ENCODE results near the gene RNH1.
A peak's percentile ranks its signal among the peaks of the same experiment; 100 is the strongest.
"Not testable (repeated sequence)": the region's sequence is repeated elsewhere in the genome, so short reads cannot be mapped to it uniquely, and the experiment has no call there.

RNH1 gene

DNA sequence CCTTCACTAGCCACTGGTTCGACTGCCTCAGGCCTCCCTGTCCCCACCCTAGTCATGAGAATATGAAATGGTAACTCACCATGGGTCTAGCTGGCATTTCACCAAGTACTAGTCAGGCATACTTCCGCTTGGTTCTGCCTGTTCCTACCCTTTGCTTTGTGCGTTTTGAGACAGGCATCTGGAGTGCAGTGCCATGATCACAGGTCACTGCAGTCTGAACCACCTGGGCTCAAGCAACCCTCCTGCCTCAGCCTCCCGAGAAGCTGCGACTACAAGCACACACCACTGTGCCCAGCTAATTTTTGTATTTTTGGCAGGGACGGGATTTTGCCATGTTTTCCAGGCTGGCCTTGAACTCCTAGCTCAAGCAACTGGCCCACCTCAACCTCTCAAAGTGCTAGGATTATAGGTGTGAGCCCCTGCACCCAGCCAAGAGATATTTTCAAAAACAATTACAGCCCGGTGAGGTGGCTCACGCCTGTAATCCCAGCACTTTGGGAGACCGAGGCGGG lies 14.2 kb upstream of the RNH1 start:
- no peak for DNase-seq (ENCODE audit: low read depth)
- TF ChIP-seq, protein P1, sequence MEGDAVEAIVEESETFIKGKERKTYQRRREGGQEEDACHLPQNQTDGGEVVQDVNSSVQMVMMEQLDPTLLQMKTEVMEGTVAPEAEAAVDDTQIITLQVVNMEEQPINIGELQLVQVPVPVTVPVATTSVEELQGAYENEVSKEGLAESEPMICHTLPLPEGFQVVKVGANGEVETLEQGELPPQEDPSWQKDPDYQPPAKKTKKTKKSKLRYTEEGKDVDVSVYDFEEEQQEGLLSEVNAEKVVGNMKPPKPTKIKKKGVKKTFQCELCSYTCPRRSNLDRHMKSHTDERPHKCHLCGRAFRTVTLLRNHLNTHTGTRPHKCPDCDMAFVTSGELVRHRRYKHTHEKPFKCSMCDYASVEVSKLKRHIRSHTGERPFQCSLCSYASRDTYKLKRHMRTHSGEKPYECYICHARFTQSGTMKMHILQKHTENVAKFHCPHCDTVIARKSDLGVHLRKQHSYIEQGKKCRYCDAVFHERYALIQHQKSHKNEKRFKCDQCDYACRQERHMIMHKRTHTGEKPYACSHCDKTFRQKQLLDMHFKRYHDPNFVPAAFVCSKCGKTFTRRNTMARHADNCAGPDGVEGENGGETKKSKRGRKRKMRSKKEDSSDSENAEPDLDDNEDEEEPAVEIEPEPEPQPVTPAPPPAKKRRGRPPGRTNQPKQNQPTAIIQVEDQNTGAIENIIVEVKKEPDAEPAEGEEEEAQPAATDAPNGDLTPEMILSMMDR (conservative IDR thresholded peaks at IDR 0.05; ENCODE audit: low read depth, low read length), result no peak
- no peak overlapping the region for H3K4me3 ChIP-seq (ENCODE audit: low read length)

DNA sequence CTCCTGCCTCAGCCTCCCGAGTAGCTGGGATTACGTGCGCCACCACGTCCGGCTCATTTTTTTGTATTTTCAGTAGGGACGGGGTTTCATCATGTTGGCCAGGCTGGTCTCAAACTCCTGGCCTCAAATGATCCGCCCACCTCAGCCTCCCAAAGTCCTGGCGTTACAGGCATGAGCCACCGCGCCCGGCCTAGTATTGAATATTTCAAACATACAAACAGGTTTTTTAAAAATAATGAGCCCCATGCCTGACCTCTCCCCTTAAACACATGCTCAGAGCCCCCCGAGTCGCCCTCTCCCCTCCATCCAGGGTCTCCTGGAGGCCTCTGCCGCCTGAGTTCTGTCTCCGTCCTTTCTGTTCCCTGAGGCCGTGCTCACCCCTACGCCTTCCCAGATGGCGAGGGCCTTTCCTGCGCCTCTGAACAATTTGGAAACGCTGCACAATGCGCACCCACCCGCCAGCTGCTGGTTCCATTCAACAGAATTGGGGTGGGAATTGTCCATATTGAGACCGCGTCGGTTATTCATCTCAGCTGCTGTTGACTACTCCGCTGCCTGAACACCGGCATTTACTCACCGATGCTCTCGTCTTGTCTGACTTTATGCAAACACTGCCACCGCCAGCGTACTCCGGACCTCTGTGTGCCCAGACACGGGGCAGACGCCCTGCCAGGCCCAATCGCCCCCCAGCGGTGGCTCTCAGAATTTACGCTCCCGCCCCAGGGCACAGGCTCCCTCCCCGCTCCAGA lies 13.6 kb upstream of the RNH1 start:
- no peak for DNase-seq (ENCODE audit: low read depth)
- TF ChIP-seq, protein P1 (conservative IDR thresholded peaks at IDR 0.05; ENCODE audit: low read depth, low read length), result no peak
- H3K4me3 ChIP-seq (ENCODE audit: low read length), result no peak overlapping the region

- TF ChIP-seq, protein P1 (conservative IDR thresholded peaks at IDR 0.05; ENCODE audit: low read depth, low read length), result peak; percentile 63
- peak overlapping the region; percentile 39 for H3K4me3 ChIP-seq (ENCODE audit: low read length)
- DNase-seq (ENCODE audit: low read depth), result peak; percentile 95
Measured at GRCh38 chr11:518463-519202, 11.6 kb upstream of the RNH1 start.

GRCh38 chr11:516918-517685 lies 10.1 kb upstream of the RNH1 start:
- not testable (repeated sequence) for DNase-seq (ENCODE audit: low read depth); H3K4me3 ChIP-seq (ENCODE audit: low read length)

- DNase-seq (ENCODE audit: low read depth), result no peak
- no peak overlapping the region for H3K4me3 ChIP-seq (ENCODE audit: low read length)
- TF ChIP-seq, protein P1 (conservative IDR thresholded peaks at IDR 0.05; ENCODE audit: low read depth, low read length), result no peak
Measured at GRCh38 chr11:516400-516799, 9.4 kb upstream of the RNH1 start.

DNA sequence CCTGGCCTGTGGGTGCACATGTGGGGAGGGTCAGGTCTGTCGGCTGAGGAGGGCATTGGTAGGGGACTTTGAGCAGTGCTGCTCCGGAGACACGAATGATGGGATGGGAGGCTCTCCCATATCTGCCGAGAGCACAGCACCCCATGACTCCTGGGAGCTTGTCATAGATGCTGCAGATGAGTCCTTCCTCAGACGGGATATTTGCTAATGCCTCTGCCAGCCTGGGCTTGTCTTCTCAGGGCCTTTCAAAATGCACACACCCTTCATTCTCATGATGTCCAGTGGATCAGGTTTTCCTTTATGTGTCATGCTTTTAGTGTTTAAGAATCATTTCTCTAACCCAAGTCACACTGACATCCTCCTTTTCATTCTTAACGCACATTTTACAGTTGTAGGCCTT lies 8.1 kb upstream of the RNH1 start:
- no peak for DNase-seq (ENCODE audit: low read depth)
- no peak overlapping the region for H3K4me3 ChIP-seq (ENCODE audit: low read length)

More for the DNA sequence above, 8.1 kb upstream of the RNH1 start:
- TF ChIP-seq, protein P1 (conservative IDR thresholded peaks at IDR 0.05; ENCODE audit: low read depth, low read length), result no peak

Data from retinal pigment epithelial cell (primary cell).